ENCODE measurements around the gene MBP. TPM values are rescaled to one million over a fixed set of nuclear protein-coding genes. Genes with fewer than 3 reads are reported as not detected.
A peak's percentile ranks its signal among the peaks of the same experiment; 100 is the strongest.

The MBP gene
- total and polyA plus RNA-seq, 2 donors (not counting 3 experiments of a cell fraction or from before 2014, with no cell fraction given): 1.7 to 2.3 TPM

DNA sequence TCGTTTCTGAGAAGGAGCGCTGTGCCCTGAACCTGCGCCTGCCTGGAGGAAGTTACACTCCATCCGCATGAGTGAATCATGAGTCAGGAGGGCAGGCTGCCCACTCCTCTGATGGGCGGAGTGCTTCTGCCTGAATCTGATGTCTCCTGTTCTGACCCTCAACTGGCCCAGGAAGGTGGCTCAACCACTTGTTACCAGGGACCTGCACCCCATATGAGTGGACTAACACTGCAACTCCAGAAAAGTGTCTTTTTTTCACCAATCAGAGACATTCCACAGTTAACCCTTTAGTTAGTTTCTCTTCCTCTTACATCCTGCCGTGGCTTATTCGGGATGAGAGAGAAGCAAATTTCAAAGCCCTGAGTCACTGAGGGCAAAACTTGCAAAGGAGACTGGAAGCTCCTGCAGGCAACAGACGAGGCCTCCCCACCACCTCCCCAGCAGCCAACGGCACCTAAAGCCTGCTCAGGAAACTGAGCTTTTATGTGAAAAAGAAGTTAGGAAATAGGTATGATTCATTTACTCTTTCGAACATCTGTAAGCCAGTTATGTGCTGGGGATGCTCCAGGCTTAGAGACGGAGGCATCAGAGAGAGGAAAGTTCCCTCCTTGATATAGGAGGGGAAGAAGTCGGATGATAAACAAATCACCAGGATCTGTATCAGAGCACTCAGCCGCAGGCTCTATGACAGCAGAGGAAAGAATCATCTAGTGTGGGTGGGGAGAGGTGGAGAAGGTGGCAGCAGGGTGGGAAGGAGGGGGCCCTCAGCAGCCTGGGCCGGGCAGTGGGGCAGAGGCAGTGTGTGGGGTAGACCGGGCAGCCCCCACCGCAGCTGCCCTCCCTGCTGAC is 30.9 kb downstream of the MBP start:
- CTCF ChIA-PET: interaction anchor here (0.7 to 2.9 kb wide), 16 partner anchors 9 to 110 kb away, joined by 3 to 14 read pairs (median 6); no protein-coding TSS in a partner anchor
- peak overlapping the region; percentile 96 for H3K27ac ChIP-seq (ENCODE audit: insufficient read depth, low read depth, low read length)
- FAIRE-seq (peak; percentile 99), DNase-seq (ENCODE audit: low read depth, low spot score) (peak; percentile 91)
- no peaks in the 10 kb centered on the region for H3K27me3 ChIP-seq (ENCODE audit: control insufficient read depth in 2 of 2, insufficient read depth in 2 of 2, low read length in 2 of 2)
- no peaks in the 10 kb centered on the region for H3K9me1 ChIP-seq (replicated peaks; ENCODE audit: control insufficient read depth, extremely low read depth, insufficient read depth, low read length)
- peak overlapping the region; percentile 74 for H3K9ac ChIP-seq (replicated peaks; ENCODE audit: extremely low read depth, insufficient read depth, low read length)
- intact Hi-C loops (cut with micrococcal nuclease) (loop anchor here (1.0 to 5.0 kb wide), 7 partner anchors 13 to 279 kb away; partner anchors contain the start of gene ZNF236), dilution Hi-C loops (cut with MboI; ENCODE audit: extremely low pct_ligation_motif_present, low sequenced_read_pairs) (no loop called here)
- H3K36me3 ChIP-seq (ENCODE audit: control insufficient read depth in 2 of 2, extremely low read depth in 1 of 2, insufficient read depth in 2 of 2, low read length in 2 of 2): no peaks in the 10 kb centered on the region
- no peaks in the 10 kb centered on the region for H4K20me1 ChIP-seq (replicated peaks; ENCODE audit: control insufficient read depth, extremely low read depth, insufficient read depth, low read length)
- H3K79me2 ChIP-seq (ENCODE audit: control insufficient read depth, insufficient read depth, low read length): no peaks in the 10 kb centered on the region
- TF ChIP-seq JUN (IDR thresholded peaks at IDR 0.05; ENCODE audit: borderline replicate concordance, insufficient read depth, insufficient read length, low read depth): peak; percentile 79
- peak; percentile 52 for TF ChIP-seq POLR2A (IDR thresholded peaks at IDR 0.05; ENCODE audit: low read depth, low read length)
- peak; percentile 36 for TF ChIP-seq MYC (IDR thresholded peaks at IDR 0.05; ENCODE audit: low read depth, low read length)
- peak; percentile 82 for TF ChIP-seq FOS (IDR thresholded peaks at IDR 0.05; ENCODE audit: borderline replicate concordance, insufficient read depth, low read length)
- no peak for TF ChIP-seq CTCF (IDR thresholded peaks at IDR 0.05; ENCODE audit: extremely low read depth in 1 of 2, insufficient read depth in 1 of 2, low read depth in 1 of 2, low read length in 2 of 2)
- TF ChIP-seq, protein P1, sequence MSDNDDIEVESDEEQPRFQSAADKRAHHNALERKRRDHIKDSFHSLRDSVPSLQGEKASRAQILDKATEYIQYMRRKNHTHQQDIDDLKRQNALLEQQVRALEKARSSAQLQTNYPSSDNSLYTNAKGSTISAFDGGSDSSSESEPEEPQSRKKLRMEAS (IDR thresholded peaks at IDR 0.05; ENCODE audit: insufficient read depth, insufficient read length): peak; percentile 13
- no peak for TF ChIP-seq EZH2 (IDR thresholded peaks at IDR 0.05; ENCODE audit: borderline replicate concordance, low read depth, low read length, severe bottlenecking)
- TF ChIP-seq GATA2 (IDR thresholded peaks at IDR 0.05; ENCODE audit: insufficient read depth, insufficient read length, low read depth, low read length): peak; percentile 47
- peak; percentile 73 for TF ChIP-seq POLR2AphosphoS5 (IDR thresholded peaks at IDR 0.05; ENCODE audit: insufficient read depth, low read depth, low read length)
- peak overlapping the region in 1 of 3 experiments; percentile 6 for H3K4me3 ChIP-seq (replicated peaks in 1 of 3; ENCODE audit: insufficient read depth in 1 of 3, low read depth in 1 of 3, low read length in 3 of 3)
- peak overlapping the region; percentile 74 for H3K4me2 ChIP-seq (ENCODE audit: insufficient read depth, low read length)
- H3K4me1 ChIP-seq (ENCODE audit: control insufficient read depth, extremely low read depth, insufficient read depth, low read length): peaks cover 45% of the 10 kb centered on the region
- no TSS peak for BruUV-seq (replicated peaks)
- peak overlapping the region; percentile 19 for H2AFZ ChIP-seq (ENCODE audit: low read depth, low read length)
- no peaks in the 10 kb centered on the region for H3K9me3 ChIP-seq (replicated peaks; ENCODE audit: control insufficient read depth, insufficient read depth, low read length)
- POLR2A ChIA-PET: interaction anchor here (0.8 to 1.5 kb wide), 3 partner anchors 20 to 34 kb away, joined by 3 to 5 read pairs (median 4); no protein-coding TSS in a partner anchor

Measured in endothelial cell of umbilical vein (primary cell).